ENCODE measurements around the gene NLGN1. TPM values are rescaled to one million over a fixed set of nuclear protein-coding genes. Genes with fewer than 3 reads are reported as not detected.

Gene NLGN1
- total RNA-seq, 1 experiment from 2014 or later, result 0.85 TPM

GRCh38 chr3:173501931-173502489 lies 104.5 kb downstream of the NLGN1 start:
- intact Hi-C loops (cut with micrococcal nuclease; ENCODE audit: unreplicated experiment), result no loop called here
- CTCF ChIA-PET, result interaction anchor here (0.6 kb wide), 1 partner anchor 1504 kb away, joined by 4 read pairs; no protein-coding TSS in a partner anchor
- no peak for DNase-seq (ENCODE audit: low read depth, low spot score)
- no peak for ATAC-seq
- Histone ChIP-seq H3K4me3 (ENCODE audit: low read depth in 2 of 2, low read length in 2 of 2) (no peak overlapping the region), H3K4me1 (ENCODE audit: control insufficient read depth, insufficient read depth, low read length) (no peaks in the 10 kb centered on the region), H3K27me3 (ENCODE audit: control insufficient read depth, insufficient read depth, low read length) (no peaks in the 10 kb centered on the region), H3K36me3 (ENCODE audit: control insufficient read depth, insufficient read depth, low read length) (no peaks in the 10 kb centered on the region), H3K9me3 (ENCODE audit: control insufficient read depth, insufficient read depth, low read depth, low read length) (no peaks in the 10 kb centered on the region), H3K27ac (ENCODE audit: low read length) (no peak overlapping the region)
- BruUV-seq (replicated peaks), result no TSS peak
- POLR2A ChIA-PET, result no interaction called here
- TF ChIP-seq, protein P1, sequence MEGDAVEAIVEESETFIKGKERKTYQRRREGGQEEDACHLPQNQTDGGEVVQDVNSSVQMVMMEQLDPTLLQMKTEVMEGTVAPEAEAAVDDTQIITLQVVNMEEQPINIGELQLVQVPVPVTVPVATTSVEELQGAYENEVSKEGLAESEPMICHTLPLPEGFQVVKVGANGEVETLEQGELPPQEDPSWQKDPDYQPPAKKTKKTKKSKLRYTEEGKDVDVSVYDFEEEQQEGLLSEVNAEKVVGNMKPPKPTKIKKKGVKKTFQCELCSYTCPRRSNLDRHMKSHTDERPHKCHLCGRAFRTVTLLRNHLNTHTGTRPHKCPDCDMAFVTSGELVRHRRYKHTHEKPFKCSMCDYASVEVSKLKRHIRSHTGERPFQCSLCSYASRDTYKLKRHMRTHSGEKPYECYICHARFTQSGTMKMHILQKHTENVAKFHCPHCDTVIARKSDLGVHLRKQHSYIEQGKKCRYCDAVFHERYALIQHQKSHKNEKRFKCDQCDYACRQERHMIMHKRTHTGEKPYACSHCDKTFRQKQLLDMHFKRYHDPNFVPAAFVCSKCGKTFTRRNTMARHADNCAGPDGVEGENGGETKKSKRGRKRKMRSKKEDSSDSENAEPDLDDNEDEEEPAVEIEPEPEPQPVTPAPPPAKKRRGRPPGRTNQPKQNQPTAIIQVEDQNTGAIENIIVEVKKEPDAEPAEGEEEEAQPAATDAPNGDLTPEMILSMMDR (IDR thresholded peaks at IDR 0.05), result no peak
- TF ChIP-seq SIN3A (IDR thresholded peaks at IDR 0.05; ENCODE audit: borderline replicate concordance, insufficient read depth, low read depth, low read length) (no peak), TCF7L2 (IDR thresholded peaks at IDR 0.05; ENCODE audit: low read depth, low read length) (no peak), POLR2AphosphoS5 (IDR thresholded peaks at IDR 0.05; ENCODE audit: low read depth, low read length) (no peak), REST (IDR thresholded peaks at IDR 0.05; ENCODE audit: insufficient read depth in 1 of 2, low read depth in 2 of 2, low read length in 1 of 2) (no peak)
- in situ Hi-C loops (cut with HindIII; ENCODE audit: low pct_unique_long_range_greater_than_20kb, low sequenced_read_pairs), result no loop called here

GRCh38 chr3:173502983-173503568 lies 105.5 kb downstream of the NLGN1 start:
- Histone ChIP-seq H3K27ac (ENCODE audit: low read length) (no peak overlapping the region), H3K4me3 (ENCODE audit: low read depth in 2 of 2, low read length in 2 of 2) (no peak overlapping the region), H3K27me3 (ENCODE audit: control insufficient read depth, insufficient read depth, low read length) (no peaks in the 10 kb centered on the region), H3K4me1 (ENCODE audit: control insufficient read depth, insufficient read depth, low read length) (no peaks in the 10 kb centered on the region), H3K9me3 (ENCODE audit: control insufficient read depth, insufficient read depth, low read depth, low read length) (no peaks in the 10 kb centered on the region), H3K36me3 (ENCODE audit: control insufficient read depth, insufficient read depth, low read length) (no peaks in the 10 kb centered on the region)
- BruUV-seq (replicated peaks), result no TSS peak
- POLR2A ChIA-PET, result no interaction called here
- TF ChIP-seq, protein P1 (IDR thresholded peaks at IDR 0.05), result no peak
- CTCF ChIA-PET, result no interaction called here
- DNase-seq (ENCODE audit: low read depth, low spot score) (no peak), ATAC-seq (no peak)
- intact Hi-C loops (cut with micrococcal nuclease; ENCODE audit: unreplicated experiment) (no loop called here), in situ Hi-C loops (cut with HindIII; ENCODE audit: low pct_unique_long_range_greater_than_20kb, low sequenced_read_pairs) (no loop called here)

All from Panc1 (cell line).